Thyroid gland (tissue), 4 donors: ENCODE measurements around the gene MTCL1. TPM values are rescaled to one million over a fixed set of nuclear protein-coding genes. Genes with fewer than 3 reads are reported as not detected.

Experiments used
- DNase-seq, 2 donors: peaks; one replicate each; pipeline ENCODE4 v3.0.0-alpha.2; 2019
- H3K27ac ChIP-seq, 3 donors: fragments of 200-600 bp; sonication (generic); 1 replicate in 2 of 3; 2 replicates in 1 of 3; pipeline ENCODE4 v1.5.1; 2016 to 2019; ENCODE audit warnings: mild to moderate bottlenecking in 1 of 3, moderate library complexity in 1 of 3
- H3K27me3 ChIP-seq: fragments of 200-600 bp; sonication (generic); one replicate; pipeline ENCODE4 v1.5.1; 2019
- H3K36me3 ChIP-seq, 2 donors: fragments of 200-600 bp; sonication (generic); one replicate each; pipeline ENCODE4 v1.5.1; 2016 to 2019
- H3K4me1 ChIP-seq, 2 donors: fragments of 200-600 bp; sonication (generic); one replicate each; pipeline ENCODE4 v1.5.1; 2017 to 2019
- H3K4me3 ChIP-seq, 3 donors: fragments of 200-600 bp; sonication (generic); replicated peaks in 1 of 3; 1 replicate in 2 of 3; 2 replicates in 1 of 3; pipeline ENCODE4 v1.5.1; 2016; ENCODE audit warnings: mild to moderate bottlenecking in 1 of 3
- H3K9me3 ChIP-seq: fragments of 200-600 bp; sonication (generic); one replicate; pipeline ENCODE4 v1.5.1; 2017
- POLR2A ChIP-seq, 2 donors: fragments of 450-650 bp; IDR thresholded peaks; one replicate each; pipeline ENCODE4 v1.6.1; 2017; ENCODE audit warnings: antibody characterized with exemption in 2 of 2, mild to moderate bottlenecking in 2 of 2, moderate library complexity in 1 of 2
- WGBS, 2 donors: methylation state at CpG; one replicate each; pipeline ENCODE4 v1.1.5; 2017; 5-methylcytosine and 5-hydroxymethylcytosine counted together
- intact Hi-C: fragments of 100-400 bp; cut with DNase I; formaldehyde crosslinking; loops from one replicate; pipeline ENCODE4 v1.15.1; 2023
- total RNA-seq, 4 donors: library from RNA; depleted of rRNA; stranded (reverse); fragments of >200 nt; gene quantifications; one replicate each; pipeline ENCODE4 v1.2.3, GENCODE V29; 2016
- TF ChIP-seq, protein P1 (sequence below), 6 experiments: fragments of 200-600 bp in 3 of 6; fragments of 450-650 bp in 3 of 6; sonication (generic) in 3 of 6; IDR thresholded peaks; one replicate each; pipeline ENCODE4 v1.5.1; 2016 to 2019; ENCODE audit warnings: antibody characterized with exemption in 6 of 6, mild to moderate bottlenecking in 2 of 6, inconsistent platforms in 1 of 6, moderate library complexity in 1 of 6

Gene MTCL1
- total RNA-seq, 4 donors from 2014 or later, result 2.0 to 3.2 (median 2.5) TPM

DNA sequence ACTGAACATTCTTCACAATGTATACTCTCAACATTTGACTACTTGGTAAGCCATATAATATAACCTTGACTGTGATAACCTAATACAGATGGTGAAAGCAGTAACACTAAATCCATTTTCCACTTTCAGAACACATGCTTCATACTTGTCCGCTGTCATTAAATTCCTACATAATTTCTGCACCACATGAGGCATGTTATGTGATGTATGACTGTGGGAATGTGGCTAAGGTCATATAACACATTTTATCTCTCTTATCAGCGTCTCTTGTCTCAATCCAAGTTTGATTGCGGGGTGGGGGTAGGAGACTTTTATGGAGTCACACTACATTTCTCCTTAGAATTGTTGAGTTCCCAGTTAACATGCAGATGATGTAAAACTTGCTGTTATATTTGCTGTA is 110.9 kb downstream of the MTCL1 start:
- Histone ChIP-seq H3K4me3 (no peak overlapping the region), H3K36me3 (no peaks in the 10 kb centered on the region), H3K27ac (no peak overlapping the region), H3K9me3 (no peaks in the 10 kb centered on the region), H3K4me1 (no peaks in the 10 kb centered on the region), H3K27me3 (no peaks in the 10 kb centered on the region)
- 92 to 94% methylated on average over 3 of the region's 3 CpGs for WGBS, 2 donors
- TF ChIP-seq POLR2A (IDR thresholded peaks at IDR 0.05), result no peak
- TF ChIP-seq, protein P1, sequence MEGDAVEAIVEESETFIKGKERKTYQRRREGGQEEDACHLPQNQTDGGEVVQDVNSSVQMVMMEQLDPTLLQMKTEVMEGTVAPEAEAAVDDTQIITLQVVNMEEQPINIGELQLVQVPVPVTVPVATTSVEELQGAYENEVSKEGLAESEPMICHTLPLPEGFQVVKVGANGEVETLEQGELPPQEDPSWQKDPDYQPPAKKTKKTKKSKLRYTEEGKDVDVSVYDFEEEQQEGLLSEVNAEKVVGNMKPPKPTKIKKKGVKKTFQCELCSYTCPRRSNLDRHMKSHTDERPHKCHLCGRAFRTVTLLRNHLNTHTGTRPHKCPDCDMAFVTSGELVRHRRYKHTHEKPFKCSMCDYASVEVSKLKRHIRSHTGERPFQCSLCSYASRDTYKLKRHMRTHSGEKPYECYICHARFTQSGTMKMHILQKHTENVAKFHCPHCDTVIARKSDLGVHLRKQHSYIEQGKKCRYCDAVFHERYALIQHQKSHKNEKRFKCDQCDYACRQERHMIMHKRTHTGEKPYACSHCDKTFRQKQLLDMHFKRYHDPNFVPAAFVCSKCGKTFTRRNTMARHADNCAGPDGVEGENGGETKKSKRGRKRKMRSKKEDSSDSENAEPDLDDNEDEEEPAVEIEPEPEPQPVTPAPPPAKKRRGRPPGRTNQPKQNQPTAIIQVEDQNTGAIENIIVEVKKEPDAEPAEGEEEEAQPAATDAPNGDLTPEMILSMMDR (IDR thresholded peaks at IDR 0.05), result no peak
- DNase-seq, result no peak
- intact Hi-C loops, result no loop called here

DNA sequence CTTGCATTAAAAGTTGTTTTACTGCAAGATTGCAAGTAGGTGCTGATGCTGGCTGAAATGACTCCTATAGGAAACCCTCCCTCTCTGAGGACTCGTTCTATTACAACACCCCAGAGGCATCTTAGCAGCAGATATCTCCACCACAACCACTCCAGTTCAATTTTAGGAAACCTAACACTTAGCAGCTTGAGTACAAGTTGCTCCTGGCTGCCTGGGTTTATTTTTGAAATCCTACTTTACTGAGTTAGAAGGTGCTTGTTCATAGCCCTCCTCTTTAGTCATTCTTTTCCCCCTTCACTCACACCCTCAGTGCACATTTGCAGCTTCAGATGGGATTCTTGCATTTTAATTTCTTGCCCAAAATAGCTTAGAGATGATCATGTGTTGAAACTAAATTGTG is 111.5 kb downstream of the MTCL1 start:
- DNase-seq, result no peak
- Histone ChIP-seq H3K27ac (no peak overlapping the region), H3K9me3 (no peaks in the 10 kb centered on the region), H3K4me3 (no peak overlapping the region), H3K27me3 (no peaks in the 10 kb centered on the region), H3K36me3 (no peaks in the 10 kb centered on the region), H3K4me1 (no peaks in the 10 kb centered on the region)
- no peak for TF ChIP-seq POLR2A (IDR thresholded peaks at IDR 0.05)
- TF ChIP-seq, protein P1 (IDR thresholded peaks at IDR 0.05), result no peak
- WGBS, 2 donors, result 18 to 48% methylated on average over 1 of the region's 1 CpG
- intact Hi-C loops, result no loop called here

- Histone ChIP-seq H3K36me3 (no peaks in the 10 kb centered on the region), H3K4me3 (no peak overlapping the region), H3K27me3 (no peaks in the 10 kb centered on the region), H3K9me3 (no peaks in the 10 kb centered on the region), H3K4me1 (no peaks in the 10 kb centered on the region), H3K27ac (no peak overlapping the region)
- WGBS, 2 donors, result 91 to 95% methylated on average over 15 of the region's 15 CpGs
- intact Hi-C loops, result no loop called here
- no peak for TF ChIP-seq POLR2A (IDR thresholded peaks at IDR 0.05)
- TF ChIP-seq, protein P1 (IDR thresholded peaks at IDR 0.05), result no peak
- no peak for DNase-seq
These were observed 113.6 kb downstream of the MTCL1 start for GRCh38 chr18:8818982-8819381.

GRCh38 chr18:8820396-8821082 is 115.2 kb downstream of the MTCL1 start:
- Histone ChIP-seq H3K9me3 (no peaks in the 10 kb centered on the region), H3K27ac (no peak overlapping the region), H3K4me1 (no peaks in the 10 kb centered on the region), H3K27me3 (no peaks in the 10 kb centered on the region), H3K4me3 (no peak overlapping the region), H3K36me3 (no peaks in the 10 kb centered on the region)
- 57 to 65% methylated on average over 9 of the region's 9 CpGs for WGBS, 2 donors
- DNase-seq, result no peak
- TF ChIP-seq, protein P1 (IDR thresholded peaks at IDR 0.05), result no peak
- no peak for TF ChIP-seq POLR2A (IDR thresholded peaks at IDR 0.05)
- intact Hi-C loops, result no loop called here

- Histone ChIP-seq H3K36me3 (no peaks in the 10 kb centered on the region), H3K27me3 (no peaks in the 10 kb centered on the region), H3K4me1 (no peaks in the 10 kb centered on the region), H3K27ac (no peak overlapping the region), H3K4me3 (no peak overlapping the region), H3K9me3 (no peaks in the 10 kb centered on the region)
- intact Hi-C loops, result no loop called here
- DNase-seq, result no peak
- no peak for TF ChIP-seq POLR2A (IDR thresholded peaks at IDR 0.05)
- TF ChIP-seq, protein P1 (IDR thresholded peaks at IDR 0.05), result no peak
- WGBS, 2 donors, result 48 to 65% methylated on average over 3 of the region's 3 CpGs
These were observed 115.7 kb downstream of the MTCL1 start for GRCh38 chr18:8821083-8821465.
